Germinal center (tissue), 1 donor: ENCODE data around the gene ACSL3.

Experiments used
- DNase-seq: peaks from one replicate; pipeline ENCODE4 v3.0.0; 2012; ENCODE audit warnings: mixed read lengths, low spot score

ACSL3 gene

DNA sequence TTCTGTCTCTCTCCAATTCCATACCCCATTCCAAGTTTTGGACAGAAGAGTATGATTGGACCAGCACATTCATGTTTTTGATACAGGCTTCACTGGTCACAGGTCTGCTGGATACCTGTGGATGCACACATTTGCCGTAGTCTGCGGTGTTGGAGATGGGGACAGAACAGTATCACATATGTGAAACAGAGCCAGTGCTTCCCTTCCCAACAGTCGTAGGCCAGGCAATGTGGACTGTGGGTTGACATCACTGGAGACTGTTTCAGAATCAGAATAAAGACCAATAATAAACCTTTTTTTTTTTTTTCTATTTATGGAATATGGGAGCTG is 18.7 kb downstream of the ACSL3 start:
- no peak for DNase-seq

GRCh38 chr2:222882484-222882928 is 21.7 kb downstream of the ACSL3 start:
- DNase-seq = no peak

DNA sequence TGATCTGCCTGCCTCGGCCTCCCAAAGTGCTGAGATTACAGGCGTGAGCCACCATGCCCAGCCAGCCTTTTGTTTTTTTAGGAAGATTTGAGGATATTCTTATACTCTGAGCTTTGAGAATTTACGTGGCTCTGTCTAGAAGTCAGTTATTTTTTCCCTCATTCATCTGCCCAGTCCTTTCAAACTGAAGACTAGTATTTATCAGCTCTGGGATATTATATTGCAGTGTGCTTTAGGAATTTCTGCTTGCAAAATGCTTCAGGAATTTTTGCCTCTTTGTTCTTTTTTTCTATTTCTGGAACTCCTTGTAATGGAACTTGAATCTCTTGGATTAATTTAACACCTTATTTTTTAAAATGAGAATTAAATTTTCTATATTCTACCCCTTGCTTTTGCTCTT is 22.6 kb downstream of the ACSL3 start:
- no peak for DNase-seq

DNA sequence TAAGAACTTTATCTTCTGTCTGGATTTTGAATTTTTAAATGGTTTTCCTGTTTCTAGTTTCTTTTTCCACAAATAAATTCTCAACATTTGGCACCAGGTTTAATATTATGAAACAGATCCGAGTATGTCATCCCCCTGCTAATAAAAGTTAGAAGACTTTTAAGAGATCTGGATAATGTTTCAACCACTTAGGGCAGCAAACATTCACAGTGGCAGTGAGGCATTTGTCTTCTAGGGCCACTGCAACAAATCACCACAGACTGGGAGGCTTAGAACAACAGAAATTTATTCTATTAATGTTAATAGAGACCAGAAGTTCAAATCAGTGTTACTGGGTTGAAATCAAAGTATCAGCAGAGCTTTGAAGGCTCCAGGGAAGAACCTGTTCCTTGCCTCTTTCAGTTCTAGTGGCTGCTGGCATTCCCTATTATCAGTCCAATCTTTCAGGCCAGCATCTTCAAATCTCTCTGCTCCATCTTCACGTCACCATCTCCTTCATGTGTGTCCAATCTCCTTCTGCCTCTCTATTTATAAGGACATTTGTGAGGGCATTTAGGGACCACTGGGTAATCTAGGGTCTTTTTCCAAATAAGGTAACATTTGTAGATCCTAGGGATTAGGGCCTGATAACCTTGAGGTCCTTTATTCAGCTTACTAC is 23.4 kb downstream of the ACSL3 start:
- DNase-seq = no peak

DNA sequence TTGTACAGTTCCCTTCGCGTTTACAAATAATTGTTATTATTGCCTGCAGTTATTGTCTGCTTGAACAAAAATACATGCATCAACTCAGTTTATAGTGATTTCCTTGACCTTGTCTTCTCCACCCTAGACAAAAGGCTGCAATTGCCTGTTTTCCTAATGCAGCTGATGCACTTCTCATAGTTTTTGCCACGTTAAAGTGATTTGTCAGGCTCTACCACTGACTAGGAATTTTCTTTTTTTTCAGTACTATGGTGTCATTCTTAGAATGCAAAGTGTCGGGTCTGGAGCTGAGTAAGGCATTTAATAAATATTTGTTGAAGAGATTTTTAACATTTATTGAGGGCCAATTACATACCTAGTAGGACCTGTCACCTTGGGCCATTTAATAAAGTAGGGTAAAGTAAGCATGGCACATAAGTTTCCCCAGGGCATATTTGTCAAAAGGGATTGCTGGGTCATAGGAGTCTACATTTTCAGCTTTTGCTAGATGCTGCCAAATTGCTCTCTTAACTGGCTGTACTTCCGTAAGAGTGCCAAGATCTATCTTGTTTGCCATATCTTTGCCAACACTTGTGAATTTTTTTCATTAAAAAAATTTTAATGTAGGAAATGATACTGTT is 24.1 kb downstream of the ACSL3 start:
- no peak for DNase-seq

GRCh38 chr2:222887124-222887523 is 26.3 kb downstream of the ACSL3 start:
- no peak for DNase-seq

DNA sequence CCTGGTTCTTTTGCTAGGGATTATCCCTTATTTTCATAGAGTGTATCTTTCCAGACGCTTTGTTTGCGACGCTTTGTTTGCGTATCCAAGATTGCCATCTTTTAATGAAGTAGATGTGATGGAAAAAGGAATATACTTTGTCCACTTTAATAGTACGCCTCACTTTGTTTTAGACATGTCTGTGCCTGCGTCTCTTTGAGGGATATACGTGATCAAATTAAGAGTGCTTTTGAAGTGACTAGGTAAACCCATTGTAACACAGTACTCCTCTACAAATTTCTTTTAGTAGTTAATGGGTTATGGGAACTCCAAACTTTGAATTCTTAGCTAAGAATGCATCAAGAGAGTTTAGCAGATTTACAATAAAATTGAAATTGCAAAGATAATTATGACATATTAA is 27.9 kb downstream of the ACSL3 start:
- no peak for DNase-seq

GRCh38 chr2:222891890-222892289 is 31.1 kb downstream of the ACSL3 start:
- no peak for DNase-seq

GRCh38 chr2:222892321-222892720 is 31.5 kb downstream of the ACSL3 start:
- no peak for DNase-seq

GRCh38 chr2:222892761-222893160 is 31.9 kb downstream of the ACSL3 start:
- DNase-seq = no peak

DNA sequence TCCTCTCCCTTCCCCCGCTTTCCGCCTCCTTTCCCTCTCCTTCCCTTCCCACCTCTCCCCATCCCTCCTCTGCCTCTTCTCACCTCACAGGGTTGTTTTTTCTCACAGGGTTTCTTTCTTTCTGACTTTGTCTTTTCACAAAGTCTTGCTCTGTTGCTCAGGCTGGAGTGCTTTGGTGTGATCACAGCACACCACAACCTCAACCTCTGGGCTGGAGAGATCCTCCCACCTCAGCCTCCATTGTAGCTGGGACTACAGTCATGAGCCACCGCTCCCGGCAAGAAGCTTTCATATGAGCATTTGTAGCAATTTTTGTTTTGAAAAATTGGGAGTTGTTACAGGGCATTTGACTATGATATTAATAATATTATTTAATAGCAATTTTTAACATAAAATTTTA is 32.9 kb downstream of the ACSL3 start:
- DNase-seq = no peak

GRCh38 chr2:222895144-222895543 is 34.3 kb downstream of the ACSL3 start:
- no peak for DNase-seq

DNA sequence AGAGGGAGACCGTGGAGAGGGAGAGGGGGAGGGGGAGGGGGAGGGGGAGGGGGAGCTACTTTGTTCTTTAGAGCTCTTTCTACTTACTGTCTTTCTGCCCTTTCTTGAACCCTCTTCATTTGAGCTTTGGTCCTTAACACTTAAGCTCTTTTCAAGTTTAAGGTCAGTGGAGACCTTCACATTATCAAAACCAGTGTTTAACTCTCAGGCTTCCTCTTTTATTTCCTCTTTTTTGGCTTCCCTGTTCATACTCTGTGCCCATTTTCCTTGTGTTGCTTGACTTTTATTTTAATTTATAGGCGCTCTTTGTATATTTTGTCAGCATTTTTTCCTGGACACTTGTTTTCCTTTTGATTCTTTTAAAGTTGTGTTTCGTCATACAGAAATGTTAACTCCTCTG is 37.1 kb downstream of the ACSL3 start:
- no peak for DNase-seq

- no peak for DNase-seq
Measured at GRCh38 chr2:222899413-222900181, 38.8 kb downstream of the ACSL3 start.

DNA sequence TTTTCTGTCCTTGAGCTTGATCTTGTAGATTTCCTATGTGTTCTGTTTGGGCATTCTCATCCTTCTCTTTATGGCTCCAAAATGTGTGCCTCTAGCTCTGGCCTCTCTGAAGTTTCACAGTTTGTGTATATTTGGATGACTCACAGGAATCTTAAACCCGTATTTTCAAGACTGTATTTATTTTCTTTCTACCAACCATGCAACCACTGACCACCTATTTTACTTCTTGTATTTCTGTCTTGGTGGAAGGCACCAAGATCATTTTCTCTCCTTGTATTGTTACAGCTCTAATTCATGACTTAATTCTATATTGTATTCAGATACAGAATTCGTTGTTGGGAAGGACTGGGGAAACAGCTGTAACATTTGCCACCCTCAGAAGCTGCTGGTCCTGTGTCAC is 39.5 kb downstream of the ACSL3 start:
- no peak for DNase-seq

DNA sequence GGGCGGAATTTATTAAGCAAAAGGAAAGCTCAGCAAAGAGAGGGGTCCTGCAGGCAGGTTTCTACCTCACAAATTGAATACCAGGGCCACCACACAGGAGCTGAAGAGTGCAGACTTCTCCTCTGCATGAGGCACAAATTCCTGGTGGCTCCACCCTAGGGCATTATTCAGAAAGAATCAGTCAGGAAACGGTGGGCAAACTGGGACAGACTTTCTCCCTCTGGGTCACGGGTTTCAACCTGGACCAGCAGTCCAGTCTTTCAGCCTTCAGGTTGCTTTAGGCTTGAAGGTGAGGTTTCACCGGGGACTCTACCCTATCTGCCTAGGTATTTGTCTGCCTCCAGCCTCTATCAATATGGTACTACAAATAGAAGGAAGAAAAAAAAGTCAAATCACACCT is 41.8 kb downstream of the ACSL3 start:
- no peak for DNase-seq

DNA sequence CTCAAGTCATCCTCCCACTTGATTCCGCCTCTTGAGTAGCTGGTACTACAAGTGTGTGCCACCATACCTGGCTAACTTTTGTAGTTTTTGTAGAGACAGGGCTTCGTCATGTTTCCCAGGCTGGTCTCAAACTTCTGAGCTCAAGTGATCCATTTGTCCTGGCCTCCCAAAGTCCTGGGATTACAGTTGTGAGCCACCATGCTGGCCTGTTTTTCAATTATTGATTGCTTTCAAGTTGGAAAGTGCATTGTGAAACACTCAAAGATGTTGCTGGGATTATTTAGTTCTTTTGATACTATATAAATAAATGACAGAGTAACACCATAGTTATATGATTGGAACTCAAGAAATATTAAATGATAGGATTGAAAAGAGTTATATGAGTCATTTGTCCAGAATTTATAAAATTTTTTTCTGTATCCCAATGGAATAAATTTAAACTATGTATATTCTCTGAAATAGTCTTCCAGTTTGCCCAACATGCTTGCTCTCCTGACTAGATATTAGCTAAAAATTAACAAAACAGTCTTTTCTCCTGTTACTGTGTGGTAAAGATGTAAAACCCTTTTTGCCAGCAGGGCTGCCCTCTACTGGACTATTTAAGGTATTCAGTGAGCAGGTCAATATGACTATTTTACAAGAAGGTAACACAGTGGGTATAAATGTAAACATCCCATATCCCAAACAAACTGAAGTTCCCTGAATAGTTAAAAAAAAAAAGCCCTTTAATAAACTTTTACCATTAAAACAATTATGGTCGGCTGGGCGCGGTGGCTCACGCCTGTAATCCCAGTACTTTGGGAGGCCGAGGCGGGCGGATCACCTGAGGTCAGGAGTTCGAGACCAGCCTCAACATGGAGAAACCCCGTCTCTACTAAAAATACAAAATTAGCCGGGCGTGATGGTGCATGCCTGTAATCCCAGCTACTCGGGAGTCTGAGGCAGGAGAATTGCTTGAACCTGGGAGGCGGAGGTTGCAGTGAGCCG is 42.7 kb downstream of the ACSL3 start:
- DNase-seq = peak; percentile 57

DNA sequence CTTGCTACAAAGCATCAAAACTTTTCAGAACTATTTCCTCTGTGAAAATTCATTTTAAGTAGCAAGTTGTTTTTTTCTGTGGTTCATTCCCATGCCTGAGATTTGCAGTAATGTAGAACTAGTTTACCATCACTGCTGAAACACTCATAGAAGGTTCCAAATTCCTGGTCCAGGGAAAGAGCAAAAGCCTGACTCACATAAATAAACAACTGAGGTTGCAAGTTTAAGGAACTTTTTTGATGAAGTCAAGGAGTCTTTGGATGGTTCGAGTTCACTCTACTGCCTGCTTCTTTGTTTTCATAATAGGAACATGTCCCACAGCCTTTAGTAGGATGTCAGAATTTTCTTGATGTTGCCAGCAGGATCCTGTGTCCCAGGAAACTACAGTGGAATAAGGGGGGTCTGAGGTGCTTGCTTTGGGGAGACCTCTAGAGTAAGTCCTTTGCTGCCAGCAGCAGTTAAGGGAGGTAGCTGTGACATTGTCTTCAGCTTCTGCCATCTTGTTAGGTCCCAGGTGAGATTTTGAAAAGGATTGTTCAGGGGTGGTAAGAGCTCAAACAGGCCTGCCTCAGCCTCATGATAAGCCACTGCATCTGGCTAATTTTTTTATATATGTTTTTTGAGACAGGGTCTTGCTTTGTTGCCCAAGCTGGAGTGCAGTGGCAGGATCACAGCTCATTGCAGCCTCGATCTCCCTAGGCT is 43.9 kb downstream of the ACSL3 start:
- no peak for DNase-seq

DNA sequence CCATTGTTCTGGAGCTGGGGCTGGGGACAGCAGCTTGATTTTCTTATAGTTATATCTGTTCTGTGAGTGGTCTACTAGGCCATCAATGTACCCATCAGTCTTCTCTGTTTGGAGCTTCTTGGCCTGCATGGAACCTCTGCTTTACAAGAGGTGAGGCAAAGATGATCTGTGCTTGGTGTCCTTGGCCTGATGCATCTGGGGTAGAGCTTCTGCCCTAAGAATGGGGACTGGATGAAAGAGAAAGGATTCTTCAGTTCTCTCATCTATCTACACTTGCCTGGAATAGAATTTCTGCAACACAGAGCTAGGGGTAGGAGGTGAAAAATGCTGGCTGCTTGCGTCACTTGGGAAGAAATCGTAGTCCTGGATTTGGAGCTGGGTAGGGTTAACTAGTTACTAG is 46.2 kb downstream of the ACSL3 start:
- no peak for DNase-seq

DNA sequence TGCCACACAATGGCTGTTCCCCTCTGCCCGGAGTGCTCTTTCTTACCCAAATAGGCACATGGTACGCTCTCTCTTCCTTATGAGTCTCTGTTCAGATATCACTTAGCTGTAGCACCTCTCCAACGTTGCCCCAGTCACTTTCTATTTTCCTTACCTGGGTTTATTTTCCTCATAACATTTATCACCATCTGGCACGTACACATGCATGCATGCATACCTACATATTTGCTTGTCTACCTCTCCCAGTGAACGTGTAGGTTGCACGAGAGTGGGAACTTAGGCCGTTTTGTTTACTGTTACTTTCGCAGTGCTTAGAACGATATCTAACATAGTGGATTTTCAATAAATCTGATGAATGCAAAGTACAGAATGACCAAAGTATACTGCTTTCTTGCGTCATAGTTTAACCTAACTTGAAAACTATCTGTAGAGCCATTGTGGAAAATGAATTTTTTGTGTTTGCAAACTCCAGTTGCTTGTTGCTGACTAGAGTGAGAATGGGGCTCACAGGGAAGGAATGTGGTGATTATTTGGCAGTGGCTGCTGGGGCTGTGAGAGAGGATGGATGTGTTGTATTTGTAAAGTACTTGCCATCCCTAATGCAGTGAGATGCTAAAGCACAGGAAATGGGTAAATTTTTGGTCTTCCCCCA is 47.1 kb downstream of the ACSL3 start:
- no peak for DNase-seq

DNA sequence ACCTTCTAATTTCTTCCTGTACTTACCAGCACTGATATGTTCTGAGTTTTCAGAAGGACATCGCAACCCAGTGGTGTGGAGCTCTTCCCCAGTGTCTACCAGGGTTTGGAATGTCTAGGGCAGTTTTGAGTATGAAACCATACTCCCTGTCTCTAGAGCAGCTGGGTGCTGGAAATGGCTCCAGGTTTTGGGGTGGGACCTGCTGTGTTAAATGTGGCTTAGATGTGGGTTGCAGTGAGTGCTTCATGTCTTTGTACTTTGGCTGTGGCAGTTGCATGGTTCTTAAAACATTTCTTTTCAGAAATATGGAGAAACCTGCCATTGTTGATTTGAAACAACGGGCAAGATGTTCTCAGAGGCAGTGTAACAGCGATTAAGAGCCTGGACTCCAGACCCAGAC is 48.5 kb downstream of the ACSL3 start:
- no peak for DNase-seq
